ENCODE results near the gene GLRX5.

DNA sequence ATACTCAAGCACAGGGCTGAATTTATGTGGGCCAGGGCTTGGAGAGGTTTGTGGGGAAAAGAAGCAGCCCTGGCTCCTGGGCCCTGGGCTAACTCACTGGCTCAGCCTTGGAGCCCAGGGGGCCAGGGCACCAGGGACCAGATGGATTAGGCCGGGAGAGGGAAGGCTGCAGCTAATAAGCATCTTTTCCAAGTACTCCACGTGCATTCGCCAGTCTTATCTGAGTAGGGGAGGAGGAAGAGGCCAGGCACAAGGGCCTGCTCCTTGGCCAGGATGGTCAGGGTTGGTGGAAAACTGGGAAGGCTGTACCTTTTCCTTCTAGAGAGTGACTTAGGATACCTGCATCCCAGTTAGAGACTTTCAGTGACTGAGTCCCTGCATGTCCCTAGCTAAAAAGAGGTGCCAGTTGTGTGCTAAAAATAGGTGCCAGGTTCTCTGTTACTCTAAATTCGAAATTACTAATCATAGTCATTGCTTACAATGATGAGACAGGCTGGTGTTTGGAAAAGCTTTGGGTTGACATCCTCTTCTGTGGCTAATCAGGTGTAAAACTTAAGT, 1.3 kb downstream of the GLRX5 start:
- TF ChIP-seq, protein P1, sequence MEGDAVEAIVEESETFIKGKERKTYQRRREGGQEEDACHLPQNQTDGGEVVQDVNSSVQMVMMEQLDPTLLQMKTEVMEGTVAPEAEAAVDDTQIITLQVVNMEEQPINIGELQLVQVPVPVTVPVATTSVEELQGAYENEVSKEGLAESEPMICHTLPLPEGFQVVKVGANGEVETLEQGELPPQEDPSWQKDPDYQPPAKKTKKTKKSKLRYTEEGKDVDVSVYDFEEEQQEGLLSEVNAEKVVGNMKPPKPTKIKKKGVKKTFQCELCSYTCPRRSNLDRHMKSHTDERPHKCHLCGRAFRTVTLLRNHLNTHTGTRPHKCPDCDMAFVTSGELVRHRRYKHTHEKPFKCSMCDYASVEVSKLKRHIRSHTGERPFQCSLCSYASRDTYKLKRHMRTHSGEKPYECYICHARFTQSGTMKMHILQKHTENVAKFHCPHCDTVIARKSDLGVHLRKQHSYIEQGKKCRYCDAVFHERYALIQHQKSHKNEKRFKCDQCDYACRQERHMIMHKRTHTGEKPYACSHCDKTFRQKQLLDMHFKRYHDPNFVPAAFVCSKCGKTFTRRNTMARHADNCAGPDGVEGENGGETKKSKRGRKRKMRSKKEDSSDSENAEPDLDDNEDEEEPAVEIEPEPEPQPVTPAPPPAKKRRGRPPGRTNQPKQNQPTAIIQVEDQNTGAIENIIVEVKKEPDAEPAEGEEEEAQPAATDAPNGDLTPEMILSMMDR (IDR thresholded peaks at IDR 0.05): no peak
- no peak for TF ChIP-seq POLR2A (IDR thresholded peaks at IDR 0.05)

Data from adrenal gland (tissue), 5 donors.